HG02571 (cell line): Measurements from ENCODE around the gene SSR4.
A peak's percentile ranks its signal among the peaks of the same experiment; 100 is the strongest.
"Not testable (repeated sequence)": the region's sequence is repeated elsewhere in the genome, so short reads cannot be mapped to it uniquely, and the experiment has no call there.

Experiments
- ATAC-seq: cut with Tn5 transposase; IDR thresholded peaks from one replicate; pipeline ENCODE4 v1.9.1; 2021; ENCODE audit warnings: mild to moderate bottlenecking, moderate library complexity; ENCODE audit not compliant: unreplicated experiment

Gene SSR4

GRCh38 chrX:153794018-153794896 is at the start of gene SSR4, which contains the start of gene IDH3G:
Gene SSR4 (plus strand): TSS chrX:153794668. CDS start chrX:153794688, 20 bp downstream.
Gene IDH3G (minus strand): TSS chrX:153794375. CDS start chrX:153794326, 49 bp downstream.
- peak; percentile 88 for ATAC-seq

DNA sequence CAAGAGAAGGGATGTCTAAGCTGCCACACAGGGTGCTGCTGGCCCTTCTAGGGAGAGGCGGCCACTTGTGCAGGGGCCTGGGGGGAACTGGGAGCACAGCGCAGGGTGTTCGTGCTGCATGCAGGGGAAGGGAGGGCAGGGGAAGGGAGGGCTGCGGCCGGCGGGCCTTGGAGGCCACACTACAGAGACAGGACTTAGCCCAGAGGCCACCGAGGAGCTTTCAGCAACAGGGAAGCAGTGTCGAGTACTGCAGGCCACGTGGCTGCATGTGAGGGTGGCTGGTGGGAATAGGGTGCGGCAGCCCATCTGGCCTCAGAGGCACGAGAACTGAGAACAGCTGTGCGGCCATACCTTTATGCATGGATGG is 49.4 kb upstream of the SSR4 start:
- not testable (repeated sequence) for ATAC-seq

DNA sequence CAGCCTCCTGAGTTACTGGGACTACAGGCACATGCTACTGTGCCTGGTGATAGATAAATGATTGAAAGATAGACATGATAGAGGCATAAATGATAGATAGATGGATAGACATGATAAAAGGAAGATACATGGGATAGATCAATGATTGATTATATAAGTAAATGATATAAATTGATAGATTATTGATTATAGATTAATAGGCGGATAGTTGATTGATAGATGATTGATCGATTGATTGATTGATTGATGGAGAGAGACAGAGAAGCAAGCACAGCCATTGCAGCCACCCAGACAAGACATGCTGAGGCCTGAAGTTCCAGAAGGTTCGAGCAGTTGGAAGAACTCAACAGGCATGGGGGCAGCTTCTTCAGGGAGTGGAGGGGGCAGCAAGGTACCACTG is 48.1 kb upstream of the SSR4 start:
- no peak for ATAC-seq

DNA sequence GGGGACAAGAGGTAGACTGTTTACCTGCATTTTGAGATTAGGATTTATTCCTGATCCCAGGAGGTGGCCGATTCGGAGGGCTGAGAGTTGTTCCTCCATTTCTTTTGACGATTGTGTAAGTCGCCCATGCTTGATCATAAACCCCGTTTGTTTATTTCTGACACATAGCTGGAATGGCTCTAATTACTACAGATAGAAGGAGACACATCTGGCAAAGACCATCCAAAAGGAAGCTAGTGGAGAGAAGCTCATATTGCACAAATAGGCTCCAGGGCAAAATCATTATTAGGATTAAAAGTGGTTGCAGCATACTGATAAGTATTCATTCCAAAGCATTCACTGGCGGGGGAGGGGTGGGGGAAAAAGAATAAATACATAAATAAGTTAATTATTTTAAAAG is 47.5 kb upstream of the SSR4 start:
- ATAC-seq, result not testable (repeated sequence)

- not testable (repeated sequence) for ATAC-seq
Observed at GRCh38 chrX:153749017-153749416, 45.5 kb upstream of the SSR4 start.

GRCh38 chrX:153750127-153750774 is 44.2 kb upstream of the SSR4 start:
- ATAC-seq, result no peak

DNA sequence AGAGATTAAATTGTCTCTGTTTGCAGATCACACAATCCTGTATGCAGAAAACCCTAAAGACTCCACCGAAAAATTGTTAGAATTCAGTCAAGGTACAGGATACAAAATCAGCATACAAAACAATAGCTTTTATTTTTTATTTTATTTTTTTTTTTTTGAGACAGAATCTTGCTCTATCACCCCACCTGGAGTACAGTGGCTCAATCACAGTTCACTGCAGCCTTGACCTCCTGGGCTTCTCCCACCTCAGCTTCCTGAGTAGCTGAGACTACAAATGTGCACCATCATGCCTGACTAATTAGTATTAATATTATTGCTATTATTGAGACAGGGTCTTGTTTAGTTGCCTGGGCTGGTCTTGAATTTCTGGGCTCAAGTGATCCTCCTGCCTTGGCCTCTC is 39.3 kb upstream of the SSR4 start:
- ATAC-seq, result no peak

GRCh38 chrX:153761863-153762262 is 32.6 kb upstream of the SSR4 start:
- ATAC-seq, result no peak

- no peak for ATAC-seq
Observed at GRCh38 chrX:153762626-153763173, 31.8 kb upstream of the SSR4 start.

DNA sequence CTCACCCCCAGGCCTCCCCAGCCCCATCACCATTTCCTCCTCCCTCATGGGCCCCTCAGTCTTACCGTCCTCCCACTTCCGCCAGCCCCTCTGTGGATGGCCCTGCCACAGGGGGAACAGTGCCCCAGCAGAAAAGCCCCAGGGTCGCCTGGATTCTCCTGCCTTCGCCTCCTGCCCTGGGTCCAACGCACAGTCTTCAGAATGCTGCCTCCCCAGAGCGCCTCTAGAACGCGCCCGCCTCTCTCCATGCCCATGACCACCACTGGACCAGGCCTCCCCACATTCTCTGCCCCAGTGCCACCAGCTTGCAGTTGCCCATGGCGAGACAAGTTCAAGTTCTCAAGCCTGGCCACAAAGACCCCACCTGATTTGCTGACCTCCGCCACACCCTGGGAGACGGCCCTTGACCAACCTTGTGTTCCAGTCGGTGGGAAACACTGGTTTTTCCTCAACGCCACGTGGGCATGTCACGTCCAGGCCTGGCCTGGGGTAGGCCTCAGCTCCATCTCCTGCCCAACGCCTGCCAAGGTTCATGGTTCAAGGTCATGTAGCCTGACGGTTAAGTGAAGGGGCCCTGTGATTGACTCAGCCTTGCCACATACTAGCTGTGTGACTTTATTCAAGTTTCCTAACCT is 31.1 kb upstream of the SSR4 start:
- ATAC-seq, result no peak

DNA sequence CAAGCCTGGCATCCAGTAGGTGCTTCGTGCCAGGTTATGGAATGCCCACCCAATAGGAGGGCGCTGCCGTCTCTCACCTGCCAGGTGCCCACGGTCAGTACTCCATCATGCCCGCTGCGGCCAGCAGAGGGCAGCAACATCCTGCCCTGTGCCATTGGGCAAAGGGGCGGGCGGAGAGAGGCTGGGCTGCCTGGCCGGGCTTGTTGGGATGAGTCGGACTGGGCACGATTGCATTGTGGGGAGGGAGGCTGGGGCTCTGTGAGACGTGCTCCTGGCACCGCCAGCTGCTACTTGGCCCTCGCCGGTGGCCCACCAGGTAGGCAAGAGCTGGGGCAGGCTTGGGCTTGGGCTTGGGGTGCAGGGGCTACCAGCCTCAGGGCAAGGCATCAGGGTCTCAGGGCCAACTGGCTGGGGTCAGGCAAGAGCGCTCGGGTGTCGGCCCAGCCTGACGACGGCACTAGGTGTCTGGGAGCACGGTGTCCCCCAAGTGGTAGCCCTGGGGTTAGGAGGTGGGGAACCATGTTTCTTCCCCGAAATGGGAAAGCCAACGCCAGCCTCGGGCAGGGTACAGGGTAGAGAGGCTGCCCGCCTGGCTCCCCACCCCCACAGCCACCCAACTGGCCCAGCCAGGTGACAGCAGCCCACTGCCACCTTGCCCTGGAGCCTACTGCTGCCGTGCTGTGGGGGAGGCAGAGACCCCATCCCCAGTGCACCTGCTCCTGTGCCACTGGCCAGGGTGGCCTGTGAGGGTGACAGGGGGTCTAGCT is 30.3 kb upstream of the SSR4 start, which contains the start of gene PLXNB3:
Gene PLXNB3, plus strand, starts transcription at position 261 of the 767 bp plus-strand sequence. CDS start 1,287 bp downstream, outside the sequence.
- peak; percentile 68 for ATAC-seq

- no peak for ATAC-seq
Observed at GRCh38 chrX:153764786-153765137, 29.7 kb upstream of the SSR4 start.

DNA sequence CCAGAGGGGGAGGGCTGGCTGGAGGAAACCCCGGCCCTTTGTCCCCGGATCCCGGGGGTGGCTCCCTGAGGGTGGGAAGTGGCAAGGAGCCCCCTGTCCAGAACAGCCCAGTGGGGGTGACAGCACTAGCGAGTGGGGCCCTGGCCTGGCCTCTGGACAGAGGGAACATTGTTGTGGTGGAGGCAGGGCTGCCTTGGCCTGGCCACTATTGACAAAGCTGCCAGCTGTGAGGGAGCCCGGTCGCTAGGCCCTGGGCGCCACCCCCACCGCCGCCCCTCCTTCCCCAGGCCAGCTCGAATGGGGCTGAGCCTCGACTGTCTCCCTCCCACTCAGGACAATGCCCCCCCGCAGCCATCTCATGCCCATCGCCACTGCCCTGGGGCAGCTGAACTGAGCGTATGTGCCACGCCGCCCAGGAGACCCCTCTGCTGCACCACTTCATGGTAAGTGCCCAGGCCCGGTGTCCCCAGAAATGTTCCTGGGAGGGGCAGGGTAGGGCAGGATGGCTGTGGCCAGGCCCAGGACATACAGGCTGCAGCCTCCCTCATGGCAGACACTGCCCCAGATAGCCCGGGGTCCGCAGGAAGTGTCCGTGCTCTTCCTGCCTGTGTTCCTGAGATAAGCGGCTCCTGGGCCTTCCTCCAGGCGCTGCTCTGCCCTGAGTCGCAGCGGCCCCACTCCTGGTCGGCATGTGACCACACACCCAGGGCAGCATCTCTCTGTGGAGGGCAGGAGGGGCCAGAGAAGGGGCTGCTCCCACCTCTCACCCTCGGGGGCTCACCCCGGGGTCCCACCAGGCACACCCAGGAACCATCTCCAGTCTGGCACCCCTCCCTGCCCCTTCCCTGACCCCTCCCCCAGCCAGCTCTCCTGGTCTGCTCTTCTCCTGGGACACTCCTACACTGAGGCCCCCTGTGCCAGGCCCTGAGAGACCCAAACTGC is 29.1 kb upstream of the SSR4 start:
- no peak for ATAC-seq

GRCh38 chrX:153766098-153766817 is 28.2 kb upstream of the SSR4 start:
- ATAC-seq, result no peak

DNA sequence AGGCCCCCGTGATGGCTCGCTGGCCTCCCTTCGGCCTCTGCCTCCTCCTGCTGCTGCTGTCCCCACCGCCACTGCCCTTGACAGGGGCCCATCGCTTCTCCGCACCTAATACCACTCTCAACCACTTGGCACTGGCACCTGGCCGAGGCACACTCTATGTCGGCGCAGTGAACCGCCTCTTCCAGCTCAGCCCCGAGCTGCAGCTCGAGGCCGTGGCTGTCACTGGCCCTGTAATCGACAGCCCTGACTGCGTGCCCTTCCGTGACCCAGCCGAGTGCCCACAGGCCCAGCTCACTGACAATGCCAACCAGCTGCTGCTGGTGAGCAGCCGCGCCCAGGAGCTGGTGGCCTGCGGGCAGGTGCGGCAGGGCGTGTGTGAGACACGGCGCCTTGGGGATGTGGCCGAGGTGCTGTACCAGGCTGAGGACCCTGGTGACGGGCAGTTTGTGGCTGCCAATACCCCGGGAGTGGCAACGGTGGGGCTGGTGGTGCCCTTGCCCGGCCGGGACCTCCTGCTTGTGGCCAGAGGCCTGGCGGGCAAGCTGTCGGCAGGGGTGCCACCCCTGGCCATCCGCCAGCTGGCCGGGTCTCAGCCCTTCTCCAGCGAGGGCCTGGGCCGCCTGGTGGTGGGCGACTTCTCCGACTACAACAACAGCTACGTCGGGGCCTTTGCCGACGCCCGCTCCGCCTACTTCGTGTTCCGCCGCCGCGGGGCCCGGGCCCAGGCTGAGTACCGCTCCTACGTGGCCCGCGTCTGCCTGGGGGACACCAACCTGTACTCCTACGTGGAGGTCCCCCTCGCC is 27.4 kb upstream of the SSR4 start:
- no peak for ATAC-seq

- no peak for ATAC-seq
Observed at GRCh38 chrX:153767674-153768055, 26.8 kb upstream of the SSR4 start.

- no peak for ATAC-seq
Observed at GRCh38 chrX:153768311-153769157, 25.9 kb upstream of the SSR4 start.
